Tibial nerve (tissue), 4 donors: ENCODE results near the gene MFSD2B.

Source experiments
- CTCF ChIP-seq, 5 experiments: fragments of 200-600 bp in 3 of 5; fragments of 450-650 bp in 2 of 5; sonication (generic) in 3 of 5; IDR thresholded peaks; one replicate each; pipeline ENCODE4 v1.5.1; 2016 to 2019; ENCODE audit warnings: antibody characterized with exemption in 5 of 5, mild to moderate bottlenecking in 3 of 5, moderate library complexity in 2 of 5
- EP300 ChIP-seq, 2 donors: sonication (generic); formaldehyde crosslinking; IDR thresholded peaks; one replicate each; pipeline ENCODE4 v1.6.1; 2017; ENCODE audit warnings: antibody characterized with exemption in 2 of 2, mild to moderate bottlenecking in 1 of 2
- POLR2A ChIP-seq, 2 donors: fragments of 450-650 bp; IDR thresholded peaks; one replicate each; pipeline ENCODE4 v1.6.1; 2017; ENCODE audit warnings: antibody characterized with exemption in 2 of 2, mild to moderate bottlenecking in 2 of 2, moderate library complexity in 2 of 2

GRCh38 chr2:23976883-23977282 is 33.0 kb upstream of the MFSD2B start:
- TF ChIP-seq CTCF (IDR thresholded peaks at IDR 0.05) = no peak
- TF ChIP-seq EP300 (IDR thresholded peaks at IDR 0.05) = no peak
- TF ChIP-seq POLR2A (IDR thresholded peaks at IDR 0.05) = no peak
